Neural crest cell (in vitro differentiated cells): Measurements from ENCODE around the gene P2RY8. TPM values are rescaled to one million over a fixed set of nuclear protein-coding genes. Genes with fewer than 3 reads are reported as not detected.

Source experiments
- DNase-seq: peaks from one replicate; pipeline ENCODE4 v3.0.0; 2021; ENCODE audit warnings: low read depth, mixed read lengths, low spot score
- H3K27ac Mint-ChIP-seq: one replicate; pipeline ENCODE4 v1.8.0; 2021; ENCODE audit warnings: mild to moderate bottlenecking, mixed read lengths; ENCODE audit not compliant: unreplicated experiment
- H3K27me3 Mint-ChIP-seq: 2 replicates; pipeline ENCODE4 v1.8.0; 2021; ENCODE audit warnings: low read depth, mild to moderate bottlenecking, mixed read lengths
- H3K36me3 Mint-ChIP-seq: 2 replicates; pipeline ENCODE4 v1.8.0; 2021; ENCODE audit warnings: low read depth, mild to moderate bottlenecking, mixed read lengths
- H3K4me1 Mint-ChIP-seq: 2 replicates; pipeline ENCODE4 v1.8.0; 2021; ENCODE audit warnings: mixed read lengths
- H3K4me3 Mint-ChIP-seq: one replicate; pipeline ENCODE4 v1.8.0; 2021; ENCODE audit warnings: mild to moderate bottlenecking, mixed read lengths
- H3K9me3 Mint-ChIP-seq: 2 replicates; pipeline ENCODE4 v1.8.0; 2021; ENCODE audit warnings: mixed read lengths
- total RNA-seq: library from RNA; stranded (reverse); gene quantifications from 2 replicates; pipeline ENCODE4 v1.2.1, GENCODE V29; 2021
- TF ChIP-seq, protein P1 (sequence below): fragments of 200-600 bp; sonication (generic); conservative IDR thresholded peaks from 2 replicates; pipeline ENCODE4 v1.5.0; 2021; ENCODE audit warnings: antibody characterized with exemption, mild to moderate bottlenecking

Gene P2RY8
- total RNA-seq, 1 donor from 2014 or later = not detected

DNA sequence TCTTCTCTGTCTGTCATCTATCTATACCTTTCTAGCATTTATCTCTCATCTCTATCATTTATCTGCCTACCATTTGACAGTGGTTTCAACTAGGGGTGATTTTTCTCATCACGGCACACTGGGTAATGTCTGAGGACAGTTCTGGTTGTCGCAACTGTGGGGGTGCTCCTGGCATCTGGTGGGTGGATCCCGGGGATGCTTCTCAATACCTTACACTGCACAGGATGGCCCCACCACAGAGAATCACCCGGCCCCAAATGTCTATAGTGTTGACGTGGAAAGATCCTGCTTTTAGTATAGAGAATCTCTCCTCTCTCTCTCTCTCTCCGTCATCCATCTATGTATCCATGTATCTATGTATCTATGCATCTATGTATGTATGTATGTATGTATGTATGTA, 7.2 kb downstream of the P2RY8 start:
- no peak for DNase-seq
- Mint-ChIP-seq H3K27ac (no peak overlapping the region), H3K36me3 (no peaks in the 10 kb centered on the region), H3K4me1 (no peaks in the 10 kb centered on the region), H3K27me3 (no peaks in the 10 kb centered on the region), H3K9me3 (no peaks in the 10 kb centered on the region), H3K4me3 (no peak overlapping the region)
- TF ChIP-seq, protein P1, sequence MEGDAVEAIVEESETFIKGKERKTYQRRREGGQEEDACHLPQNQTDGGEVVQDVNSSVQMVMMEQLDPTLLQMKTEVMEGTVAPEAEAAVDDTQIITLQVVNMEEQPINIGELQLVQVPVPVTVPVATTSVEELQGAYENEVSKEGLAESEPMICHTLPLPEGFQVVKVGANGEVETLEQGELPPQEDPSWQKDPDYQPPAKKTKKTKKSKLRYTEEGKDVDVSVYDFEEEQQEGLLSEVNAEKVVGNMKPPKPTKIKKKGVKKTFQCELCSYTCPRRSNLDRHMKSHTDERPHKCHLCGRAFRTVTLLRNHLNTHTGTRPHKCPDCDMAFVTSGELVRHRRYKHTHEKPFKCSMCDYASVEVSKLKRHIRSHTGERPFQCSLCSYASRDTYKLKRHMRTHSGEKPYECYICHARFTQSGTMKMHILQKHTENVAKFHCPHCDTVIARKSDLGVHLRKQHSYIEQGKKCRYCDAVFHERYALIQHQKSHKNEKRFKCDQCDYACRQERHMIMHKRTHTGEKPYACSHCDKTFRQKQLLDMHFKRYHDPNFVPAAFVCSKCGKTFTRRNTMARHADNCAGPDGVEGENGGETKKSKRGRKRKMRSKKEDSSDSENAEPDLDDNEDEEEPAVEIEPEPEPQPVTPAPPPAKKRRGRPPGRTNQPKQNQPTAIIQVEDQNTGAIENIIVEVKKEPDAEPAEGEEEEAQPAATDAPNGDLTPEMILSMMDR = no peak

DNA sequence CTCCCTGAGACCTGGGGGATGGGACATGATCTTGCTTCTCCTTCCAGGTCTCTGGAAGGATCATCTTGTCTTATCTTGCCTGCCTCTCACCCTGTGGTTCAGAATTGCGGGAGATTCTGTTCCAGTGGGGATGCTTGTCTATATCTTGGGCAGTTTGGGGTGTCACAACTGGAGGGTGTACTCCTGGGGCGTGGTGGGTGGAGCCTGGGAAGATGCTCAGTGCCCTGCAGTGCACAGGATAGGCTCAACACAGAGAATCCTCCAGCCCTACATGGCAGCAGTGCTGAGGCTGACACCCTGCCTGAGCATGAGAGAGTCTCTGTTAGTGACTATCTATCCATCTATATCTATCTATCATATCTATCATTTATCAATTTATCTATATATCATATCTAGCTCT, 7.7 kb downstream of the P2RY8 start:
- Mint-ChIP-seq H3K27ac (no peak overlapping the region), H3K4me3 (no peak overlapping the region), H3K27me3 (no peaks in the 10 kb centered on the region), H3K36me3 (no peaks in the 10 kb centered on the region), H3K4me1 (no peaks in the 10 kb centered on the region), H3K9me3 (no peaks in the 10 kb centered on the region)
- TF ChIP-seq, protein P1 = no peak
- no peak for DNase-seq

DNA sequence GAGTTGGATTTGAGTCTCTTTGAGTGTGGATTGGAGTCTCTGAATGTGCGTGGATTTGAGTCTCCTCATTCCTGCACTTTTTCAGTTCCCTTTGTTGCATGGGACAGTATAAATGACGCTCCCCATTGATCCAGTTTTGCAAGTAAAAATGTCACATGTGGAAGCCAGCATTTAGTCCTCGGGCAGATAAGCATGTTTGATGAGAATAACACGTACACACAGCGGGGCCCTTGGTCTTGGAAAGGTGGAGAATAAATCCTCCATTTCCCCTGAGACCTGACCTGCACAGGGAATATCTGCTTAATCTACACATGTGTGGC, 8.1 kb downstream of the P2RY8 start:
- Mint-ChIP-seq H3K9me3 (no peaks in the 10 kb centered on the region), H3K4me3 (no peak overlapping the region), H3K27ac (no peak overlapping the region), H3K27me3 (no peaks in the 10 kb centered on the region), H3K36me3 (no peaks in the 10 kb centered on the region), H3K4me1 (no peaks in the 10 kb centered on the region)
- TF ChIP-seq, protein P1 = no peak
- DNase-seq = no peak

DNA sequence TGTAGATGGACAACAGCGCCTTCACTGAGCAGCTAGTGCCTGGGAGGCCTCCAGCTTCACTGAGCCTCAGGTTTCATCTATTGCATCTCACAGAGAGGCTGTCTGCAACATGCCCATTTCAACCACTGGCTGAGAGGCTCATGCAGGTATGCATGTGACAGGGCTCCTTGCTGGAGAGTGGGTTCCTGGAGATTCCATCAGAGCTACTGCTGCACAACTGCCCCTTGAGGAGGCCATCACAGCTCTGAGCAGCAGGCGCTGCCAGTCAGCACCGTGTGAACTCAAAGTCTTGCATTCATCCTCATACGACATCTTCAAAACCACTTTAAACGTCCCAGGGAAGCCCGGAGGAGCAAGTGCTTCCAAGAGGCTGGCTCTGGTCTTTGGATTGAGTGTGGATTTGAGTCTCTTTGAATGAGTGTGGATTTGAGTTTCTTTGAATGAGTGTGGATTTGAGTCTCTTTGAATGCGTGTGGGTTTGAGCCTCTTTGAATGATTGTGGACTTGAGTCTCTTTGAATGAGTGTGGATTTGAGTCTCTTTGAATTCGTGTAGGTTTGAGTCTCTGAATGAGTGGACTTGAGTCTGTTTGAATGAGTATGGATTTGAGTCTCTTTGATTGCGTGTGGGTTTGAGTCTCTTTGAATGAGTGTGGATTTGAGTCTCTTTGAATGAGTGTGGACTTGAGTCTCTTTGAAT, 8.7 kb downstream of the P2RY8 start:
- TF ChIP-seq, protein P1 = no peak
- Mint-ChIP-seq H3K4me1 (no peaks in the 10 kb centered on the region), H3K4me3 (no peak overlapping the region), H3K36me3 (no peaks in the 10 kb centered on the region), H3K9me3 (no peaks in the 10 kb centered on the region), H3K27ac (no peak overlapping the region), H3K27me3 (no peaks in the 10 kb centered on the region)
- DNase-seq = no peak

DNA sequence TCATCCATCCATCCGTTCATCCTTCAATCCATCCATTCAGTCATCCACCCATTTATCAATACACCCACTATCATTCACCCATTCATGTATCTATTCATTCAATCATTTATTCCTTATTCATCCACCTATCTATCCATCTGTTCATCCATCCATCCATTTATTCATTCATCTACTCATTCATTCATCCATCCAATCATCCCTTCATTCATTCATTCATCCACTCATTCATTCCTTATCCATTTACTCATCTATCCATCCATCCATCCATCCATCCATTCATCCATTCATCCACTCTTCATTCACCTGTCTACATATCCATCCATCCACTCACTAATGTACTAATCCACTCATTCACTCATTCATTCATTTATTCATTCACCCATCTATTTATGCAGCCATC, 9.5 kb downstream of the P2RY8 start:
- H3K4me3 Mint-ChIP-seq = no peak overlapping the region
- TF ChIP-seq, protein P1 = no peak
- no peaks in the 10 kb centered on the region for H3K4me1 Mint-ChIP-seq
- no peak overlapping the region for H3K27ac Mint-ChIP-seq
- H3K9me3 Mint-ChIP-seq = no peaks in the 10 kb centered on the region
- no peak for DNase-seq
- no peaks in the 10 kb centered on the region for H3K36me3 Mint-ChIP-seq
- H3K27me3 Mint-ChIP-seq = no peaks in the 10 kb centered on the region

DNA sequence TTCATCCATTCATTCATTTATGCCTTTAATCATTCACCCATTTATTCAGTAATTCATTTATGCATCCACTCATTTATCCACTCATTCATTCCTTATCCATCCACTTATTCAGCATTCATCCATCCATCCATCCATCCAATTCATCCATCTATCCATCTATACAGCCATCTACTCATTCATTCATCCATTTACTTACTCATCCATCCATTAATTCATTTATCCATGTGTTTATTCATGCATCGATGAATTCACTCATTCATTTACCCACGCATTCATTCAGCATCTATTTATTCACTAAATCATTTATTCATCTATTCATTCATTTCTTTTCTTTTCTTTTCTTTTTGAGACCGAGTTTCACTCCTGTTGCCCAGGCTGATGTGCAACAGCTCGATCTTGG, 10.4 kb downstream of the P2RY8 start:
- Mint-ChIP-seq H3K4me3 (no peak overlapping the region), H3K4me1 (no peaks in the 10 kb centered on the region), H3K27me3 (peaks cover 4% of the 10 kb centered on the region), H3K36me3 (no peaks in the 10 kb centered on the region), H3K27ac (no peak overlapping the region), H3K9me3 (no peaks in the 10 kb centered on the region)
- TF ChIP-seq, protein P1 = no peak
- DNase-seq = no peak
